ENCODE measurements around the gene NINJ2.

- TF ChIP-seq MYC (IDR thresholded peaks at IDR 0.05; ENCODE audit: low read depth, low read length) (no peak), CTCF (IDR thresholded peaks at IDR 0.05; ENCODE audit: low read depth, low read length) (no peak)
Measured at GRCh38 chr12:573232-573631, 90.0 kb downstream of the NINJ2 start.
